A549 (cell line): ENCODE measurements around the gene STX1B.

Experiments
- BHLHE40 ChIP-seq: IDR thresholded peaks from 2 replicates; pipeline ENCODE4 v1.6.1; 2012; ENCODE audit warnings: low read depth, low read length, inconsistent platforms
- JUN ChIP-seq, 2 experiments: fragments of >200 bp; sonication (Bioruptor Twin); formaldehyde crosslinking; IDR thresholded peaks; 2 replicates in 1 of 2; 3 replicates in 1 of 2; pipeline ENCODE4 v1.6.1; 2016 to 2017
- KDM1A ChIP-seq: fragments of 200-600 bp; sonication (generic); IDR thresholded peaks from 2 replicates; pipeline ENCODE4 v1.6.1; 2016; ENCODE audit warnings: low read depth, mild to moderate bottlenecking
- MAFK ChIP-seq: fragments of 450-650 bp; IDR thresholded peaks from 2 replicates; pipeline ENCODE4 v1.6.1; 2014; ENCODE audit not compliant: partially characterized antibody
- MAX ChIP-seq: IDR thresholded peaks from 2 replicates; pipeline ENCODE4 v1.6.1; 2012
- MYC ChIP-seq: IDR thresholded peaks from 2 replicates; pipeline ENCODE4 v1.6.1; 2012; ENCODE audit warnings: mild to moderate bottlenecking, inconsistent platforms, low read length, improper control_type of control experiment, borderline replicate concordance
- PHF8 ChIP-seq: fragments of 200-600 bp; sonication (generic); IDR thresholded peaks from 2 replicates; pipeline ENCODE4 v1.6.1; 2016; ENCODE audit warnings: low read depth, mild to moderate bottlenecking, antibody characterized with exemption, moderate library complexity, borderline replicate concordance
- POLR2A ChIP-seq: IDR thresholded peaks from 2 replicates; pipeline ENCODE4 v1.6.1; 2012; ENCODE audit warnings: mild to moderate bottlenecking, low read length
- RARB ChIP-seq: fragments of 250-450 bp; sonication (Bioruptor Pico); IDR thresholded peaks from 2 replicates; pipeline ENCODE4 v1.8.0; 2021; ENCODE audit warnings: mild to moderate bottlenecking, moderate library complexity
- SREBF2 ChIP-seq: fragments of 450-650 bp; IDR thresholded peaks from 2 replicates; pipeline ENCODE4 v1.6.1; 2014; ENCODE audit warnings: mild to moderate bottlenecking, moderate library complexity
- TP53 ChIP-seq: fragments of 250-450 bp; sonication (Bioruptor Pico); IDR thresholded peaks from 2 replicates; pipeline ENCODE4 v1.5.0; 2021; ENCODE audit warnings: mild to moderate bottlenecking, moderate library complexity
- TF ChIP-seq, protein P1 (sequence below): fragments of >200 bp; sonication (Bioruptor Twin); formaldehyde crosslinking; IDR thresholded peaks from 3 replicates; pipeline ENCODE4 v1.5.1; 2016
- TF ChIP-seq, protein P2 (sequence below): fragments of 450-650 bp; IDR thresholded peaks from 2 replicates; pipeline ENCODE4 v1.6.1; 2014; ENCODE audit warnings: antibody characterized with exemption
- TF ChIP-seq, protein P3 (sequence below): fragments of 250-450 bp; sonication (Bioruptor Pico); IDR thresholded peaks from 2 replicates; pipeline ENCODE4 v1.5.0; 2020; ENCODE audit warnings: low read depth, mild to moderate bottlenecking, moderate library complexity

- TF ChIP-seq, protein P1, sequence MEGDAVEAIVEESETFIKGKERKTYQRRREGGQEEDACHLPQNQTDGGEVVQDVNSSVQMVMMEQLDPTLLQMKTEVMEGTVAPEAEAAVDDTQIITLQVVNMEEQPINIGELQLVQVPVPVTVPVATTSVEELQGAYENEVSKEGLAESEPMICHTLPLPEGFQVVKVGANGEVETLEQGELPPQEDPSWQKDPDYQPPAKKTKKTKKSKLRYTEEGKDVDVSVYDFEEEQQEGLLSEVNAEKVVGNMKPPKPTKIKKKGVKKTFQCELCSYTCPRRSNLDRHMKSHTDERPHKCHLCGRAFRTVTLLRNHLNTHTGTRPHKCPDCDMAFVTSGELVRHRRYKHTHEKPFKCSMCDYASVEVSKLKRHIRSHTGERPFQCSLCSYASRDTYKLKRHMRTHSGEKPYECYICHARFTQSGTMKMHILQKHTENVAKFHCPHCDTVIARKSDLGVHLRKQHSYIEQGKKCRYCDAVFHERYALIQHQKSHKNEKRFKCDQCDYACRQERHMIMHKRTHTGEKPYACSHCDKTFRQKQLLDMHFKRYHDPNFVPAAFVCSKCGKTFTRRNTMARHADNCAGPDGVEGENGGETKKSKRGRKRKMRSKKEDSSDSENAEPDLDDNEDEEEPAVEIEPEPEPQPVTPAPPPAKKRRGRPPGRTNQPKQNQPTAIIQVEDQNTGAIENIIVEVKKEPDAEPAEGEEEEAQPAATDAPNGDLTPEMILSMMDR = no peak
- TF ChIP-seq POLR2A (no peak), BHLHE40 (no peak), PHF8 (no peak), KDM1A (no peak), RARB (CRISPR knock-in tag) (no peak), MAFK (no peak), MAX (no peak), SREBF2 (no peak), MYC (no peak), TP53 (CRISPR knock-in tag) (no peak), JUN (IDR thresholded peaks at IDR 0.05) (no peak)
- TF ChIP-seq, protein P2, sequence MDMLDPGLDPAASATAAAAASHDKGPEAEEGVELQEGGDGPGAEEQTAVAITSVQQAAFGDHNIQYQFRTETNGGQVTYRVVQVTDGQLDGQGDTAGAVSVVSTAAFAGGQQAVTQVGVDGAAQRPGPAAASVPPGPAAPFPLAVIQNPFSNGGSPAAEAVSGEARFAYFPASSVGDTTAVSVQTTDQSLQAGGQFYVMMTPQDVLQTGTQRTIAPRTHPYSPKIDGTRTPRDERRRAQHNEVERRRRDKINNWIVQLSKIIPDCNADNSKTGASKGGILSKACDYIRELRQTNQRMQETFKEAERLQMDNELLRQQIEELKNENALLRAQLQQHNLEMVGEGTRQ = no peak
- TF ChIP-seq, protein P3, sequence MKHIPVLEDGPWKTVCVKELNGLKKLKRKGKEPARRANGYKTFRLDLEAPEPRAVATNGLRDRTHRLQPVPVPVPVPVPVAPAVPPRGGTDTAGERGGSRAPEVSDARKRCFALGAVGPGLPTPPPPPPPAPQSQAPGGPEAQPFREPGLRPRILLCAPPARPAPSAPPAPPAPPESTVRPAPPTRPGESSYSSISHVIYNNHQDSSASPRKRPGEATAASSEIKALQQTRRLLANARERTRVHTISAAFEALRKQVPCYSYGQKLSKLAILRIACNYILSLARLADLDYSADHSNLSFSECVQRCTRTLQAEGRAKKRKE (CRISPR knock-in tag) = no peak
Observed at GRCh38 chr16:30972872-30973271, 37.6 kb downstream of the STX1B start.
